HL-60 (cell line): ENCODE measurements around the gene CBR4.

Experiments used
- DNase-seq, 2 experiments: peaks; one replicate each; pipeline ENCODE4 v3.0.0-alpha.2; 2010 to 2020; ENCODE audit warnings: low read depth in 1 of 2, low spot score in 1 of 2
- H3K27ac ChIP-seq: fragments of 250-450 bp; sonication (Bioruptor Pico); replicated peaks from 2 replicates; pipeline ENCODE4 v1.5.1; 2020; ENCODE audit warnings: mild to moderate bottlenecking, moderate library complexity
- H3K27me3 ChIP-seq: fragments of 250-450 bp; sonication (Bioruptor Pico); 2 replicates; pipeline ENCODE4 v1.5.1; 2021; ENCODE audit warnings: mild to moderate bottlenecking, moderate library complexity; ENCODE audit not compliant: insufficient read depth, poor library complexity, severe bottlenecking
- H3K4me3 ChIP-seq: replicated peaks from 2 replicates; pipeline ENCODE4 v1.5.1; 2011; ENCODE audit warnings: mild to moderate bottlenecking, control low read depth, low read length; ENCODE audit not compliant: insufficient read depth
- GABPA ChIP-seq: IDR thresholded peaks from 2 replicates; pipeline ENCODE4 v1.6.1; 2012; ENCODE audit warnings: low read depth
- POLR2AphosphoS5 ChIP-seq: IDR thresholded peaks from 2 replicates; pipeline ENCODE4 v1.6.1; 2012; ENCODE audit warnings: low read depth
- SPI1 ChIP-seq: IDR thresholded peaks from 2 replicates; pipeline ENCODE4 v1.6.1; 2012; ENCODE audit warnings: low read depth, mild to moderate bottlenecking, borderline replicate concordance
- TF ChIP-seq, protein P1 (sequence below): IDR thresholded peaks from one replicate; pipeline ENCODE4 v1.5.1; 2011; ENCODE audit warnings: low read length, control low read depth, inconsistent platforms; ENCODE audit not compliant: insufficient read depth
- TF ChIP-seq, protein P2 (sequence below): IDR thresholded peaks from 2 replicates; pipeline ENCODE4 v1.6.1; 2012; ENCODE audit warnings: low read depth; ENCODE audit not compliant: insufficient replicate concordance

CBR4 gene

DNA sequence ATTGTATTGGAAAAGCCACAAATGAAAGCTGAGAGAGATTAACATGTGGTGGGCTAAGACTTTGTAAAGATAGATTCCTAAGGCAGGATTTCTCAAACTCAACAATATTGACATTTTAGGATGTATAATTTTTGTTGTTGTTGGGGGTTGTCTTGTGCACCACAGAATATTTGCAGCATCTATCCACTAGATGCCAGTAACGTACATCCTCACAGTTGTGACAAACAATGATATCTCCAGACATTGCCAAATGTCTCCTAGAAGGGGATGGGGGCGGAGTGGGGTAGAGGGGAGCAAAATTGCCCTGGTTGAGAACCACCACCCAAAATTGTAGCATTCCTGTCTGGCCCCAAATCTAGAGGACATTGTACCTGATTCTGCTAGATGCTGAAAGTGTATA, 14.7 kb upstream of the CBR4 start:
- Histone ChIP-seq H3K4me3 (no peak overlapping the region), H3K27ac (no peak overlapping the region), H3K27me3 (no peaks in the 10 kb centered on the region)
- DNase-seq = peak in 1 of 2 experiments; percentile 9
- TF ChIP-seq, protein P1, sequence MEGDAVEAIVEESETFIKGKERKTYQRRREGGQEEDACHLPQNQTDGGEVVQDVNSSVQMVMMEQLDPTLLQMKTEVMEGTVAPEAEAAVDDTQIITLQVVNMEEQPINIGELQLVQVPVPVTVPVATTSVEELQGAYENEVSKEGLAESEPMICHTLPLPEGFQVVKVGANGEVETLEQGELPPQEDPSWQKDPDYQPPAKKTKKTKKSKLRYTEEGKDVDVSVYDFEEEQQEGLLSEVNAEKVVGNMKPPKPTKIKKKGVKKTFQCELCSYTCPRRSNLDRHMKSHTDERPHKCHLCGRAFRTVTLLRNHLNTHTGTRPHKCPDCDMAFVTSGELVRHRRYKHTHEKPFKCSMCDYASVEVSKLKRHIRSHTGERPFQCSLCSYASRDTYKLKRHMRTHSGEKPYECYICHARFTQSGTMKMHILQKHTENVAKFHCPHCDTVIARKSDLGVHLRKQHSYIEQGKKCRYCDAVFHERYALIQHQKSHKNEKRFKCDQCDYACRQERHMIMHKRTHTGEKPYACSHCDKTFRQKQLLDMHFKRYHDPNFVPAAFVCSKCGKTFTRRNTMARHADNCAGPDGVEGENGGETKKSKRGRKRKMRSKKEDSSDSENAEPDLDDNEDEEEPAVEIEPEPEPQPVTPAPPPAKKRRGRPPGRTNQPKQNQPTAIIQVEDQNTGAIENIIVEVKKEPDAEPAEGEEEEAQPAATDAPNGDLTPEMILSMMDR = peak; percentile 57
- TF ChIP-seq, protein P2, sequence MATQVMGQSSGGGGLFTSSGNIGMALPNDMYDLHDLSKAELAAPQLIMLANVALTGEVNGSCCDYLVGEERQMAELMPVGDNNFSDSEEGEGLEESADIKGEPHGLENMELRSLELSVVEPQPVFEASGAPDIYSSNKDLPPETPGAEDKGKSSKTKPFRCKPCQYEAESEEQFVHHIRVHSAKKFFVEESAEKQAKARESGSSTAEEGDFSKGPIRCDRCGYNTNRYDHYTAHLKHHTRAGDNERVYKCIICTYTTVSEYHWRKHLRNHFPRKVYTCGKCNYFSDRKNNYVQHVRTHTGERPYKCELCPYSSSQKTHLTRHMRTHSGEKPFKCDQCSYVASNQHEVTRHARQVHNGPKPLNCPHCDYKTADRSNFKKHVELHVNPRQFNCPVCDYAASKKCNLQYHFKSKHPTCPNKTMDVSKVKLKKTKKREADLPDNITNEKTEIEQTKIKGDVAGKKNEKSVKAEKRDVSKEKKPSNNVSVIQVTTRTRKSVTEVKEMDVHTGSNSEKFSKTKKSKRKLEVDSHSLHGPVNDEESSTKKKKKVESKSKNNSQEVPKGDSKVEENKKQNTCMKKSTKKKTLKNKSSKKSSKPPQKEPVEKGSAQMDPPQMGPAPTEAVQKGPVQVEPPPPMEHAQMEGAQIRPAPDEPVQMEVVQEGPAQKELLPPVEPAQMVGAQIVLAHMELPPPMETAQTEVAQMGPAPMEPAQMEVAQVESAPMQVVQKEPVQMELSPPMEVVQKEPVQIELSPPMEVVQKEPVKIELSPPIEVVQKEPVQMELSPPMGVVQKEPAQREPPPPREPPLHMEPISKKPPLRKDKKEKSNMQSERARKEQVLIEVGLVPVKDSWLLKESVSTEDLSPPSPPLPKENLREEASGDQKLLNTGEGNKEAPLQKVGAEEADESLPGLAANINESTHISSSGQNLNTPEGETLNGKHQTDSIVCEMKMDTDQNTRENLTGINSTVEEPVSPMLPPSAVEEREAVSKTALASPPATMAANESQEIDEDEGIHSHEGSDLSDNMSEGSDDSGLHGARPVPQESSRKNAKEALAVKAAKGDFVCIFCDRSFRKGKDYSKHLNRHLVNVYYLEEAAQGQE = no peak

DNA sequence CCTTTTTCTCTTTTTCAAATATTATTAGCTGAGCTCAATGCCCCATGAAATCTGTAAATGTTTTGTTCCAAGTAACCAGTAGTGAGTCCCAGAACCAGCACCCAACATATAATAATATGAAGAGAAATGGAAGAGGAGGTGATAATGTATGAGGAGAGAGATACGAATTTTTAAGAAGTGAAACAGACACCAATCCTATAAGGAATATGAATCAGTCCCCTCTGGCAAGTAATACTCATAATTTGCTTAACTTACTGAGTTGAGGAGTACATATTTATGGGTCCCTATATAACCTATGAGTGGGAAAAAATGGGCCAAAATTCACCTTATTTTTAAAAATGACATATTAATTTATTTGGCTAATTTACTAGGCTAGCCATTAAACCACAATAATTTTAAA, 8.4 kb upstream of the CBR4 start:
- TF ChIP-seq, protein P1 = no peak
- TF ChIP-seq GABPA (no peak), POLR2AphosphoS5 (no peak), SPI1 (no peak)
- TF ChIP-seq, protein P2 = no peak

DNA sequence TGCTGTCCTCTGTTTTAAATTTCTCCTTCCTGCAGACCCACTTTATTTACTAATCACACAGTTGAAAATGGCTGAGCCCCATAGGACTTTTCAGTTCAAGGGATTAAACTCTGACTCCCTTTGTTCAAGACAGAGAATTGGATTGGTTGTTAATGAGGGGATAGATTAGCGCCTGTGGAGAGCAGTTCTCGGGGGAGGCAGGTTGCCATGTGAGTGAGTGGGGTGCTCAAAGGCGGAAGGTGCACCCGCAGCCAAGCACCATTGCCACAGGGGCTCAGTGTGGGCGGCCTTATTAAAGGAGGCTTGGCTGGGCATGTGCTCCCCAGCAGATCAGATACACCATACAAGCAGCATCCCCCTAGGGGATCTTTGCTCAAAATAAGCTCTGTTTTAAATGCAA, 7.9 kb upstream of the CBR4 start:
- TF ChIP-seq GABPA (no peak), POLR2AphosphoS5 (no peak), SPI1 (no peak)
- TF ChIP-seq, protein P2 = no peak
- TF ChIP-seq, protein P1 = no peak
- Histone ChIP-seq H3K27me3 (no peaks in the 10 kb centered on the region), H3K27ac (no peak overlapping the region), H3K4me3 (no peak overlapping the region)
- DNase-seq = no peak

More for the DNA sequence above, 8.4 kb upstream of the CBR4 start:
- no peaks in the 10 kb centered on the region for H3K27me3 ChIP-seq
- H3K4me3 ChIP-seq = no peak overlapping the region
- no peak overlapping the region for H3K27ac ChIP-seq
- no peak for DNase-seq
